ENCODE data around the gene HBG1. TPM values are rescaled to one million over a fixed set of nuclear protein-coding genes. Genes with fewer than 3 reads are reported as not detected.

HBG1 gene
- total RNA-seq, 2 experiments from 2014 or later = not detected

GRCh38 chr11:5223146-5223545, 26.5 kb downstream of the HBG1 start:
- Mint-ChIP-seq H3K36me3 (no peaks in the 10 kb centered on the region), H3K4me3 (no peak overlapping the region), H3K4me1 (no peaks in the 10 kb centered on the region), H3K27me3 (no peaks in the 10 kb centered on the region), H3K9me3 (no peaks in the 10 kb centered on the region), H3K27ac (no peak overlapping the region)
- ATAC-seq (ENCODE audit: low read depth) (no peak), DNase-seq (no peak)
- POLR2A ChIA-PET = no interaction called here

GRCh38 chr11:5210376-5210885, 39.2 kb downstream of the HBG1 start:
- ATAC-seq (ENCODE audit: low read depth) (no peak), DNase-seq (no peak)
- Mint-ChIP-seq H3K27me3 (no peaks in the 10 kb centered on the region), H3K4me3 (no peak overlapping the region), H3K4me1 (no peaks in the 10 kb centered on the region), H3K36me3 (no peaks in the 10 kb centered on the region), H3K27ac (no peak overlapping the region), H3K9me3 (no peaks in the 10 kb centered on the region)
- POLR2A ChIA-PET = no interaction called here

GRCh38 chr11:5204787-5205186, 44.9 kb downstream of the HBG1 start:
- Mint-ChIP-seq H3K4me1 (no peaks in the 10 kb centered on the region), H3K9me3 (no peaks in the 10 kb centered on the region), H3K4me3 (no peak overlapping the region), H3K27ac (no peak overlapping the region), H3K27me3 (no peaks in the 10 kb centered on the region), H3K36me3 (no peaks in the 10 kb centered on the region)
- DNase-seq = no peak
- ATAC-seq (ENCODE audit: low read depth) = no peak
- POLR2A ChIA-PET = no interaction called here

GRCh38 chr11:5203366-5203765, 46.3 kb downstream of the HBG1 start:
- ATAC-seq (ENCODE audit: low read depth) (no peak), DNase-seq (no peak)
- H3K27me3 Mint-ChIP-seq = no peaks in the 10 kb centered on the region
- H3K4me1 Mint-ChIP-seq = no peaks in the 10 kb centered on the region
- no peak overlapping the region for H3K4me3 Mint-ChIP-seq
- H3K9me3 Mint-ChIP-seq = no peaks in the 10 kb centered on the region
- POLR2A ChIA-PET = no interaction called here
- H3K36me3 Mint-ChIP-seq = no peaks in the 10 kb centered on the region
- H3K27ac Mint-ChIP-seq = no peak overlapping the region

GRCh38 chr11:5200582-5200981, 49.1 kb downstream of the HBG1 start, which contains the start of gene OR51V1:
OR51V1 (minus strand) TSS chr11:5200682; CDS start chr11:5200682, 0 bp downstream.
- Mint-ChIP-seq H3K36me3 (no peaks in the 10 kb centered on the region), H3K27ac (no peak within 1 kb of the TSS), H3K27me3 (no peaks in the 10 kb centered on the region), H3K9me3 (no peaks in the 10 kb centered on the region), H3K4me3 (no peak within 1 kb of the TSS), H3K4me1 (no peaks in the 10 kb centered on the region)
- ATAC-seq (ENCODE audit: low read depth) (no peak), DNase-seq (no peak)
- POLR2A ChIA-PET = no interaction called here

- Mint-ChIP-seq H3K27me3 (no peaks in the 10 kb centered on the region), H3K4me3 (no peak overlapping the region), H3K36me3 (no peaks in the 10 kb centered on the region), H3K27ac (no peak overlapping the region), H3K9me3 (no peaks in the 10 kb centered on the region), H3K4me1 (no peaks in the 10 kb centered on the region)
- ATAC-seq (ENCODE audit: low read depth) (no peak), DNase-seq (no peak)
- POLR2A ChIA-PET = no interaction called here
Observed at GRCh38 chr11:5198285-5198684, 51.4 kb downstream of the HBG1 start.

Other genes starting within 250 kb of the HBG1 start
- gene OR52J3, start 203.3 kb downstream of the HBG1 start, total RNA-seq = not detected
- not detected for gene OR52E2, start 190.2 kb downstream of the HBG1 start, total RNA-seq
- gene OR52E1, start 180.3 kb downstream of the HBG1 start, total RNA-seq = not detected
- gene OR52A5, start 111.5 kb downstream of the HBG1 start, total RNA-seq = not detected
- gene OR52A1, start 95.1 kb downstream of the HBG1 start, total RNA-seq = not detected
- gene OR51V1, start 49.2 kb downstream of the HBG1 start, total RNA-seq = not detected
- gene HBB, start 22.8 kb downstream of the HBG1 start, total RNA-seq = not detected
- not detected for gene HBD, start 15.4 kb downstream of the HBG1 start, total RNA-seq
- gene HBG2, start 4.9 kb upstream of the HBG1 start, total RNA-seq = not detected
- gene HBE1, start 20.1 kb upstream of the HBG1 start, total RNA-seq = not detected
- not detected for gene OR51B4, start 52.1 kb upstream of the HBG1 start, total RNA-seq
- gene OR51B2, start 74.4 kb upstream of the HBG1 start, total RNA-seq = not detected
- not detected for gene OR51B5, start 93.7 kb upstream of the HBG1 start, total RNA-seq
- not detected for gene OR51B6, start 101.7 kb upstream of the HBG1 start, total RNA-seq
- gene OR51M1, start 134.0 kb upstream of the HBG1 start, total RNA-seq = not detected
- not detected for gene OR51Q1, start 172.3 kb upstream of the HBG1 start, total RNA-seq
- gene OR51I1, start 191.7 kb upstream of the HBG1 start, total RNA-seq = not detected
- not detected for gene OR51I2, start 199.5 kb upstream of the HBG1 start, total RNA-seq
- gene OR52D1, start 238.8 kb upstream of the HBG1 start, total RNA-seq = not detected

Data from activated naive CD8-positive, alpha-beta T cell treated with anti-CD3 and anti-CD28 coated beads, Interleukin-2, amount 10 ng/mL, durations not matched to agents 7 days and 5 days (primary cell).